HG03342 (cell line): ENCODE data around the gene NRXN2.
A peak's percentile ranks its signal among the peaks of the same experiment; 100 is the strongest.

Experiments
- ATAC-seq: cut with Tn5 transposase; IDR thresholded peaks from one replicate; pipeline ENCODE4 v1.9.1; 2021; ENCODE audit warnings: mild to moderate bottlenecking, moderate library complexity; ENCODE audit not compliant: unreplicated experiment

Gene NRXN2

DNA sequence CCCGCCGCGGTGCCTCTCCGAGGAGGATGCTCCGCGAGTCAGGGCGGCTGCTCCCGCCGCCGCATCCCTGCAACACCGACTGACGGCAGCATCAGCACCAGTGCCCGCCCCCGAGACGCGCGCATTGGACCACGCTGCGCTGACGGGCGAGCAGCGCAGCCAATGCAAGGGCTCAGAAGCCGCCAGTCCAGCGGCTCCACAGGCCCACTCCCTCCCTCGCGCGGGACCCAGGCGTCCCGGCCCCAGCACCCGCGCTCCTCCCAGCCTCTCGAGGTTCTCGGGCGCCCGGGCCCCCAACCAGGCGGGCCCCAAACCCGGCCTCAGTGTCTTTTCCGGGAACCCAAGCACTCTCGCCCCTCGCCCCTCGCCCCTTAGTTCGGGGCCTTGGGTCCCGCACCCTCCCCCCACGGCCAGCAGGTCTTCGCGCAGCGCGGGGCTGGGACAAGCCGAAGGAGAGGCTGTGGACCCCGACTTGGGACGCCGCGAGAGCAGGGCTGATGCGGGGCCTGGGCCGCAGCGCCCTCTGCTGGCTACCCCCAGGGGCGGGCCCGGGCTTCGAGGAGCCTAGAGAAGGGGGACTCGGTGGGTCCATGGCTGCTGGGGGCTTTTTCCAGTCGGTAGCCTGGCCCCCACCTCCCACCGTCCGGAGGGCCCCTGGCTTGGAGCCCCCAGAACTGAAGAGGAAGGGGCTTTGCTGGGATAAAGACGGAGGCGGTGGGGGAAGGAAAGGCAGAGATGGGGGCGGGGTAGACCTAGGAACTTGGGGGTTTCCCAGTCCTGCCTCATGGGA, at the start of gene NRXN2:
NRXN2 (minus strand) TSS at position 81 of the 790 bp plus-strand sequence. CDS start 9,498 bp downstream, outside the sequence.
- peak; percentile 79 for ATAC-seq

DNA sequence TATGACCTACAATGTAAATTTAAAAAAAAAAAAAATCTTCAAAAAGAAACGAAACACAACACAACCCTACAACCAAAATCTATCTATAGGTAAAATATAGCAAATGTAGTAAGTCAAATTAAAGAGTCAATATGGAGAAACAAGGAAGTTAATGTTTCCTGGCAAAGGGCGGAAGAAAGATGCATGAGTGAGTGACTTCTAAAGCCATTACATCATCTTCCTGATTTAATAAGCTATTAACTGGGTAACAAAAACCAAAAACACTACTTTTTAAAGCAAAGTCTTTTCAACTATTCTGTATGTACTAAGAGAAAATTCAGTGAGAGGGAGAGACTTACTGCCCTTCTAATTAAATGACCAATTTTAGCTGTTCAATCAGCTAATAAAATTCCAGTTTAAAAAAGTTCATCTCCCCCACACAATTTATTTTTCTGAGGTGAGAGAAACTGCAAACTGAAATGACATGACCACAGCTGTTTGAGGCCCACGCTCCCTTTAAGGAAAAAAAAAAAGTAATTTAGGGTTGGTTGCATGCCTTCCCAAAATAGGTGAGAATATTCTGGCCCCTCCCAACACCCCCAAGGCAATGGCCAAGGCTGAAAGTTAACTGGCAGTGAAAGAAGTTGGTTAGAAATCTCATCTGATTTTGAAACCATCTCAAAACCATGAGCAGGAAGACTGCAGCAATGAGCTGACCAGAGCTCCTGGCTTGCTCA, 49.5 kb upstream of the NRXN2 start:
- no peak for ATAC-seq

DNA sequence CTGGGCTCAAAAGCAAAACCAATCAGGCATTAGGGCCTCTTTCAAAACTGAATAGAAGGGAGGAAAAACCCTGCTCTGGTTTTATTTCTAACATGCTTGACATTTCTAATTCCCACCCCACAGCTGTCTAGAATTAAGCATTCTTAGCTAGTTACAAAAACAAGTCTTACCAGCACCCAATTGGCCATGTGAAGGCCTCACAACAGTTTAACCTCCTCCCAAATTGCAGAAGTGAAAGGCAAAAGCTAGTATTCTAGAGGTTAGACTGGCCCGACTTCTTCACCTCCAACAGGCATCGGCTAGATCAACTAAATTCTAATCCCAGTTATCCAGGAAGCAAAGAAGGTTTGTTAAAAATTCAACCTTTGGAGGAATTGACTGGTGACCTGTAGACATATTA, 48.9 kb upstream of the NRXN2 start:
- ATAC-seq, result no peak

DNA sequence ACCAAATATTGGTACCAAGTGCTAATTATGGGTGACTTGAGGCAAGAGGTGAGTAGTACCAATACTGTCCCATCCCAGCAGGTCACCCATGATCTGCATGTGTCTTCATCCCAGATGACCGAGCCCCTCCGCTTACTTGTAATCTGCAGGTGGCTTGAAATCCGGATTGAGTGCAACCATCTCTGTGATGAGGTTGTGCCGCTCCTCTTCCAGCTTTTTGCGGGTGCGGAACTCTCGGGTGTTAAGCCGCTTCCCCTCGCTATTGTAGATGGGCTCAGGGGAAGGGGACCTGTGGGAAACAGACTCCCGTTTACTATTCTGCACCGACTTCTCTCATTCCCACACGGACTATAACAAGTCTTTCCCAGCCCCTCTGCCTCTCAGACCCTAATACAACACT, 47.1 kb upstream of the NRXN2 start:
- ATAC-seq, result no peak

DNA sequence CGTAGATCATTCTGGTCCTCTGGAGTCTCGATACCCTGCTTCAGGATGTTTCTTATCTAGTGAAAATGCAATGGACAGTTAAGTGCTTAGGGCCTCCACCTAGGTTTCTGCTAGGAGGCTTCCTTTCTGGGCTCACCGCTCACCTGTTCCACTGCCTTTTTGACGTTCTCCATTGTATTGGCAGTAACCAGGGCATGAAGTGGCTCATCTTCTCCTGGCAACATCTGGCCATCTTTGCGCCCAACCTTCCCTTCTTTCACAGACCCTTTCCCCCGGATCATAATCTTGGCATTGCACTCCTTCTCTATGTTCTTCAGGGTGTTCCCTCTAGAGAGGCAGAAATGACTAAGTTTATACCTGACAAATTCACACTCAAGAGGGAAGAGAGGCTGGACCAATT, 46.3 kb upstream of the NRXN2 start:
- no peak for ATAC-seq

DNA sequence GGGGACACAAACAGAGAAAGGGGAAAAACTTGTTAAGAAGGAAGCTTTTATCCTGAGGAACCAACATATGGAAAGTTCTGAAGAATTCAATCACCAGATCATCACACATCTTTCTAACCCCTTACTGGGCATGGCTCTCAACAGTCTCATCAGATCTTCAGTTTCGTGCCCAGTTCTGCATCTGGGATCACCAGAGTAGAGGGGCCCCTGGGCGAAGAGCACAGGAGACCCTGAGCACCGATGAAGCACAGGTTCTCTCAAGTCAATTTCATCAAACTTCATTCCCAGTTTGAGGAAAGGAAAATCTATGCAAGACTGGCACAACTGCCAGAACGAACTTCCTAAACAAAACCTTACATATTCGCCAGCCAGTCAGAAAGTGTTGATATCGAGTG, 45.3 kb upstream of the NRXN2 start:
- ATAC-seq, result no peak

DNA sequence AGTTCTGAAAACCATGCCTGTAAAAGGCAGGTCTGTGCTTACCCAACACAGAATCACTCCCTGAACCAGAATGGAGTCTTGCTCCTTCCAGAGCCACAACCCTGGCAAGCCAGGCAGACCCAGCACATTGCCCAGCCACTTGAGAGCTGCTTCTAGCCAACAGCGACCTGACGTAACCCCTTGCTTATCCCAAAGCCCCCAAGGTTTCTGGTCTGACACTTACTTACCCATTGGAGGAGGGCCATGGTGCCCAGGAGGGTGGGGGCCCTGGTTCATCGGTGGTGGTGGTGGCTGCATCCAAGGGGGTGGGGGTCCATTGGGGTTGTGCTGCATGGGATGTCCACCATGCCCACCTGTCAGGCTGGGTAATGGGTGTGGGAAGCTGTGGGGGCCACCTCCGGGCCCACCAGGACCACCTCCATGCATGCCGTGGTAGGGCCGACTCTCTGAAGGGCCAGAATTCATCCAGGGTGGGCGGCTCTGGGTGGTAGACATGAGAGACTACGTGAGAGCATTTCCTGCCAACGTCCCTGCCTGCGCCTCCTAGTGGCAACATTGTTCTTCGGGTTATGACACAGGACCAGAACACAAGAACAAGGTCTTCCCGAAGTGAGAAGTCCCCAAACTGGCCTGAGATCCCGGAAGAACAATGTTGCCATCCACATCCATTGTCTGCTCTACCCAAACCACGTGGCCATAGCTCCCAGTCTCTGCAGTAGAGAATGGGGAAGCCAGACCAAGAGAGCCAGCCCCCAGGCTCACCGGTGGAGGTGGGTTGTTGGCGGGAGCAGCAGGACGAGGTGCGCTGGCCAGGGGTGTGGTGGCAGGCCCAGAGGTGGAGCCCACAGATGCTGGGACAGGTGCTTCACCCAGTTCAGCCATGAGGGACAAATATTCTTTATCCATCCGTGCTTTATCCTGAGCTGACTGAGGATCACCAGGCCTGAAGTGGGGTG, 44.6 kb upstream of the NRXN2 start:
- ATAC-seq, result no peak

DNA sequence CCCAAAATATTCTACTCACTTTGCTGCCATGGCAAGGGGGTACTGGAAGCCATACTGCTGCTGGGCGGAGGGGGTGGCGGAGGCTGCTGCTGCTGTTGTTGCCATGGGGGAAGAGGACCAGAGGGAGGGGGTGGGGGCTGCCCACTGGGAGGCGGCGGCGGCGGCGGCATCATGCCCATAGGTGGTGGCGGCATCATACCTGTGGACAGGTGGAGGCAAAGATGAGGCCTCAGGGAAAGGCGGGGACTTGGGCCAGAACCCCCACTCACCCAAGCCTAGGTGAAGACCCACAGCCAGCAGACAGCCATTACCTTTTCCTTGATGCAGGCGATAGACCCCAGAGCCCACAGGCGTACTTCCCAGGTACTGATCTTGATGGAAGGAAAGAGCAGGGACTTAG, 43.9 kb upstream of the NRXN2 start:
- no peak for ATAC-seq

DNA sequence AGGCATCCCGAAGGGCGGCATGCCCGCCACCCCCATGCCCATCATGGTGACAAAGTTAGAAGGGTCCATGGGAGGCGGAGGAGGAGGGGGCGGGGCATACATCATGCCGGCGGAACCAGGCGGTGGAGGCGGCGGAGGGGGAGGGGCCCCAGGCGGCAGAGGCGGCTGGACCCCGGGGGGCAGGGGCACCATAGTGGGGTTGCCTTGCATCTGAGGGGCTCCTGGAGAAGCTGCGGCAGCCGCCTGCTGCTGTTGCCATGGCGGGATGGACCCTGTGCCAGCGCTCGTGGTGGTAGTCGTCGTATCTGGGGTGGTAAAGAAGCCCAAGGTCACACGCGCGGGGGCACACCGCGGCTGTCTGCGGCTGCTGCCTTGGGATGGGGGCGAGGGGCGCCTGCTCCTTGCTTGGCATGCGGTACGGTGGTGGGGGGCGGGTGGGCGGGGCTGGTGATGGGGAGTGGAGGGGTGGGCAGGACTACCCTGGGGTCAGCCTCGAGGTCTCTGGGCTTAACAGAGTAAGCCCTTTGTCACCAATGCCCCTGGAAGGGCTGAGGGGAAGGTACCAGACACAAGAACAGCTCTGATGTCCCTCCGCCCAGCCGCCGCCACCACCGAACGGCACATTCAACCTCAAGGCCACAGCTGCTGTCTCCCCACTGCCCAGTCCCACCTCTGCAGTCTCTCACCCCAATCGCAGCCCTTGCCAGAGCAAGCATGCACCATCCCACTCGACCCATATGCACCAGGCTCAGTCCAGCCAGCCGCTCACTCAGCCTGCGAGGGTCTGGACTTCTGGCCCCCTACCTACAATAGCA, 43.1 kb upstream of the NRXN2 start:
- ATAC-seq, result no peak

DNA sequence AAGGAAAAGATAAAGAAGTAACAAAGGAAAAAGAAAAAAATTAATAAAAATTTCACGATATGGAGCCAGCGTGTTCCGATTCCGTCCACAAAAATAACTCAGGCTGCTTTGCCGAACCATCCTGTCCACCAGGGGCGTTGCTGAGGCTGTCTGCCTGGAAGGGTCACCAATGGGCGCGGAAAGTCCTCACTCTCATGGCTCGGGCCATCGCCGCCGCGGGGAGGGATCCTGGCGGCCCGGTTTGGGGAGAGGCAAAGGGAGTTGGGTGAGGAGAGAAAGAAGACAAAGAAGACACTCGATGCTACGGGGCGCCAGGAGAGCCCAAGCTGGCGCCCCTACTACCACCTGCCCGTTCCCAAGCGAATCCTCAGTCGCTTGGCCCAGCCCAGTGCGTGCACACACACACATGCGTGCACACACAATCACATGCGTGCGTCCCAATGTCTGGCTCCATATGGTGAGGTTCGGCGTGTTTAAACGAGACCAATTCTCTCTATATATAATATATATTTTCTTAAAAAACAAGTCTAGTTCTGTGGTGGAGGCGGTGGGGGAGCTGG, 42.4 kb upstream of the NRXN2 start:
- no peak for ATAC-seq

DNA sequence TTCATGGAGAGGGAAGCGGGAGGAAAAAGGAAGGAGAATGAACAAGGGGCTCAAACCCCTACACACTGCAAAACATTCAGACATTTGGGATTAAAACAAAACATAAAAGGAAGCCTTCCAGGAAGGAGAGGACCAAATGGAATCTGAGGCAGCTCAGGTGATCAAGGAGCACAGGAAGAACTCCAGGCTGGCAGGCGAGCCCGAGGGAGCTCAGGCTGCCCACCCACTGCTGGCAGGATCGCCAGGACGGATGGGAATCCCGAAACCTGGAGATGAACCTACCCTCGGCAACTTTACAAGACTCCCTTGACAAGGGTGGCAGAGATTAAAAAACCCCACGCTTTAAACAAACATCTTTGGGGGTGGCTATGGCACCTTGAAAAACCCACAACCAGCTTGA, 41.8 kb upstream of the NRXN2 start:
- no peak for ATAC-seq

DNA sequence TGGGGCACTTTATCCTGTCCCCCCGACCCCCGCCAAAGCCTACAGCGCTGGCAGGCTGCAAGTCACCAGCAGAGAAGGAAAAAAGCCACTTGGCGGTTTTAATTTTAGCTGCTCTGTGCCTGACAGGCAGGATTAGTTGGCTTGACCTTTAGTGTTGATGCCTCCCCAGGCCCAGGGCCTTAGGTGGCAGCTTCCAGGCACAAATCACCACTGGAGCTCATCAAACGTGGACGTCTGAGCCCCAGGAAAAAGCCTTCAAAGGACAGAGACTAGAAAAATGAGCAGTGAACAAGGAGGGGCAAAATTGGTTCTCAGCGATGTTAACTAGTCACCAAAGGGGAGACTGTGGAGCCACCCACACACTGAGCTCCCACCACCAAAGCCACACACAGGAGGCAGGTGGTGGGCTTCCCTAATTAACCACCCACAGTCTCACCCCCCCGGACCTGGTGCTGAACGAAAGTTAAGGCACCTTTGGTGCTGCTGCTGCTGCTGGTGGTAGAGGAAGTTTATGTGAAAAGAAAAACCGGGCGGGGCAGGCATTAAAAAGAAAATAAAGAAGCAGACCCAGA, 41.1 kb upstream of the NRXN2 start:
- no peak for ATAC-seq

DNA sequence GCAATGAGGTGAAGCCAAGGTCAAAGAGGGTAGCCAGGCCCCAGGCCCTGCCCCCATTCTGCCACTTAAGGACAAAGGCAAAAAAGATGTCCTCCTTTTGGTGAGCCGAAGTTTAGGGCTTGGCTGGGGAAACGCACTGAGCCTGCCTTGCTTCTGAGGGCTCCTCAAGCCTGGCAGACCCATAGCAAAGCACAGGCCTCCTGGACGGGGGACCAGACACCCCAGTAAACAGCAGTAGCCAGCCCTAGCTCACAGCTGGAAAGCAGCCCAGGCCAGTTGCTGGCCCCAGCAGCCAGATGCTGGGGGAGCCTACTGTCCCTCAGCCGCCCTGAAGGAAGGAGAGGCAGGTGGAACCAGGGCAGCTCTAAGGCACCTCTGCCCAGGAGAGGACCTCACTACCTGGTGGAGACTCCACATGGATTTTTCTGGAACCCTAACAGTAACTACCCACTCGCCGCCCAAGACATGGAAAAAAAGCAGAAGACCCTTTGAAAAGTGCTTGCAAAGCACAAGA, 40.6 kb upstream of the NRXN2 start:
- no peak for ATAC-seq

DNA sequence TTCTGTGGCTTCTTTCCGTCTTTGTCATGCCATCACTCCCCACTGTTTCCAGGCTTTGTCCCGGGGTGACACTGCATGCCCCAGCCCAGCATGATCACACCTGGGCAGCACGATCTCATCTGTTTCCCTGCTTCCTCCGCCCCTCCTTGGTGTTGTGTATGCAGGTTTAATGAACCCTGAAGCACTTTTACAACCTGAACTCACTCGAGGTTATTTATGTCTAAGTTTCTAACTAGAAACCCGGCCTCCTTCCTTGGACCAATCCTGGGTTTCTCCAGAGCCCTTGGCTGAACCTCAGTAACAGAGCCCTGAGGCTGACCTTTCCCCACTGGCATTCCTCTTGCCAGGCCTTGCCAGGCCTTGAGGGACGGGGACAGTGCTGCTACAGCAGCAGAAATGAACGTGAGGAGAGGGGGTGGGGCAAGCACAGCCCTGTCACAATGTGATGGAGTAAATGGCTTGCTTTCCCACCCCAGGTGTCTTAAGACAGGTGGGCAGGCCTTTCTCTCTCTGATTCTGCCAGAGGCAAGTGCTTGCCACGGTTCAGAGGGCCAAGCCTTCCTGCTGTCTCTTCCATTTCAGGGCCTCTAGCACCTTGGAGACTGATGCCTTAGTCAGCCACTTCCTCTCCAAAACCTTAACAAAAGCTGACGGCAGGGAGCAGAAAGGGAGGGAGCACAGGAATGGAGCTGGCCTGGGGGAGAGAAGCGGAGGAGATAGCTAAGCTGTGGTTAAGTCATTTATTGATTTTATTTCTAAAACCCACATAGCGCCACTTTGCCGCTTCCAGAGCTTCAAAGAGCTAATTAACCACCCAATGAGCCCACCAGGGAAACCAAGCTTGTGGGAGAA, 39.9 kb upstream of the NRXN2 start:
- ATAC-seq, result no peak

DNA sequence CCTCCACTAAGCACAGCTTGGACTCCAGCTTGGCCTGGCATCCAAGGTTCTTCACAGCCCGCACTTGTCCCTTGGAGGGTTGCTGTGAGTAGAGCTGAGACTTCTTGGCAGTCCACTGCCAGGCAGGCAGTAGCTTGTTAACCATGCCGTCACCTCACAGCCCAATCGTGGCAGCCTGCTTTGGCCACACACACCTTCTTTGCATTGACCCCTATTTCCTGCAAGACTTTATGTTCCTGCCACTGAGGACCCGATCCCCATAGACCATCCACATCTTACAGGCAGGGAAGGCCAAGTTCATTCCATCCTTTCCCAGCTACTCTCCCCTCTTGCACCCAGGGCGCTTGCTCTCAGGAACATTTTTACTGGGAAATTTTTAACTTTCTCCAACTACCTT, 39.3 kb upstream of the NRXN2 start:
- no peak for ATAC-seq

DNA sequence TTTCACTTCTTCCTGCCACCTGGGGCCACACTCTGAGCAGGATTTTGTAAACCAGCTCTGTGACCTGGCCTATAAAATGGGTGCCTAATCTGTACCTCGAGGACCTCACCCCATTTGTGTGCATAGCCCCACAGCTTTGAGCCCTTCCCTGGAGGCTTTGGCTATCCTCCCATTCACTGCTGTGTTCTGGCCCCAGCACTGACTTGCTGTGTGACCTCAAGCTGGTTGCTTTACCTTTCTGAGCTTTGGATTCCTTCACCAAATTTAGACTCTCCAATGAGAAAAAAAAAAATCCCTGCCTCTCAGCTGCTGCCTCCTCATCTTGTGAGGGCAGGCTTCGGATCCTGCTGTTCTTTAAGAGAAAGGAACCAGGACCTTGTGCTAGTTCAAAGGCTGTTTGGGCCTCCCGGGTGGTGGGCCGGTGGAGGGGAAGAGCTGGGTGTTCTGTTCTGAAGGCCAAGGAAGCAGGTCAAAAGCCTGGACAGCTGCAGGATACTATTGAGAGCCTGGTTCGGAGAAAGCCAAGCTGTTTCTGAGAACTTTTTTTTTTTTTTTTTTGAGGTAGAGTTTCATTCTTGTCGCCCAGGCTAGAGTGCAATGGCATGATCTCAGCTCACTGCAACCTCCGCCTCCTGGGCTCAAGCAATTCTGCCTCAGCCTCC, 37.9 kb upstream of the NRXN2 start:
- no peak for ATAC-seq

DNA sequence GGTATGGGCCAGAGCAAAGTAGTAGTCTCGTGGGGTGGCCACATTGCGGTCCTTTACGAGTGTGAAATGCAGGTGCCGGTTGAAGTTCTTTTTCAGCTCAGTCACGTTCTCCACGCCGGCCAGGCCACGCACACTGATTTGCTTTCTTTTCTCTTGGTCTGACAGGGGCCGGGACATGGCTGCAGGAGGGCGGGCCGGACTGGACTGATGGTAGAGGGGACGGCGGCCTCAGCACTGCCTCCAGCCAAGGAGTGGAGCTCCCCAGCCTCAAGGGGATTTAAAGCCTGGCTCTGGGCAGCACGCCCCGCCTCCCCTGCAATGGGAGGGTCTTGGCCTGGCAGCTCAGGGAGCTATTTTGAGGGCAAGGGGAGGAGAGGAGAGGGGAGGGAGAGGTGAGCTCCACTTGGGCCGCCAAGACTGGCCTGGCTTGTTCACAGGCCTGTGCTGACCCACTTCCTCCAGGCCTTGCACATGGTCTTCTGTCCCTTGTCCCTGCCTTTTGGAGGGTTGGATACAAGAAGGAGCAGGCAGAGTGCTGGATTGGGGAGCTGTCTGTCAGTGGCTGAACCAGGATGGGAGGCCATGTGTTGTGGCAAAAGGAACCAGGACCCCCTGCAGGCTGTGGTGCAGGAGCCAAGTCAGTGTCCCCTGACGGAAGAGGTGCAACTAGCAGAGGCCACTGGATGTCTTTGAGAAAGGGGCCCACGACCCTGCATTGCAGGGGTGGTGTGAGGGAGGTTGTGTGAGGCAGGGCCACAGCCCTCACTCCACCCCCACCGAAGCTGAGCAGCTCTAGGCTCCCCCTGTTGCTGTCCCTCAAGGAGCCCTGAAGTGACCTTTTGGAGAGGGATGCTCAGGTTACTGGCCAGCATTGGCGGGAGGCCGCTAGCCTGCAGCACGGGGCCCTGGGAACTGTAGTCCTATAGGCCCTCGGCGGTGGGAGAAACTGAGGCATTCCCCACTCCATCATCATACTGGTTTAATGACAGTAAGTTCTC, 37.0 kb upstream of the NRXN2 start, which contains the start of gene PYGM:
PYGM (minus strand) TSS at position 253 of the 998 bp plus-strand sequence; CDS start at position 177, 76 bp downstream.
- no peak for ATAC-seq
